Vagina (tissue), 2 donors: Measurements from ENCODE around the gene MYL3. TPM values are rescaled to one million over a fixed set of nuclear protein-coding genes. Genes with fewer than 3 reads are reported as not detected.

Experiments used
- DNase-seq, 2 donors: peaks; one replicate each; pipeline ENCODE4 v3.0.0-alpha.2; 2017; ENCODE audit errors: extremely low spot score in 2 of 2
- H3K27ac ChIP-seq: fragments of 200-600 bp; sonication (generic); one replicate; pipeline ENCODE4 v1.5.1; 2019
- H3K27me3 ChIP-seq: fragments of 200-600 bp; sonication (generic); one replicate; pipeline ENCODE4 v1.5.1; 2019
- H3K36me3 ChIP-seq, 2 donors: fragments of 200-600 bp; sonication (generic); one replicate each; pipeline ENCODE4 v1.5.1; 2017 to 2019
- H3K4me1 ChIP-seq: fragments of 200-600 bp; sonication (generic); one replicate; pipeline ENCODE4 v1.5.1; 2019
- H3K4me3 ChIP-seq, 2 donors: fragments of 200-600 bp; sonication (generic); 1 replicate in 1 of 2; 2 replicates in 1 of 2; pipeline ENCODE4 v1.5.1; 2016 to 2019
- H3K9me3 ChIP-seq: fragments of 200-600 bp; sonication (generic); one replicate; pipeline ENCODE4 v1.5.1; 2019
- CTCF ChIP-seq, 3 experiments: fragments of 450-650 bp in 2 of 3; fragments of 200-600 bp in 1 of 3; sonication (generic) in 1 of 3; IDR thresholded peaks; one replicate each; pipeline ENCODE4 v1.5.1; 2017 to 2019; ENCODE audit warnings: antibody characterized with exemption in 3 of 3, mild to moderate bottlenecking in 2 of 3, moderate library complexity in 2 of 3
- POLR2A ChIP-seq, 2 donors: fragments of 450-650 bp; IDR thresholded peaks; one replicate each; pipeline ENCODE4 v1.6.1; 2017; ENCODE audit warnings: antibody characterized with exemption in 2 of 2, mild to moderate bottlenecking in 2 of 2, moderate library complexity in 2 of 2
- POLR2AphosphoS5 ChIP-seq, 2 donors: sonication (generic); formaldehyde crosslinking; IDR thresholded peaks; one replicate each; pipeline ENCODE4 v1.9.0; 2017; ENCODE audit warnings: antibody characterized with exemption in 2 of 2, mild to moderate bottlenecking in 2 of 2, low read depth in 1 of 2; ENCODE audit not compliant: insufficient read depth in 1 of 2
- intact Hi-C: fragments of 100-400 bp; cut with DNase I; formaldehyde crosslinking; loops from one replicate; pipeline ENCODE4 v1.15.1; 2023
- total RNA-seq: library from RNA; depleted of rRNA; stranded (reverse); fragments of >200 nt; gene quantifications from one replicate; pipeline ENCODE4 v1.2.3, GENCODE V29; 2016

MYL3 gene
- total RNA-seq, 1 donor from 2014 or later, result not detected

- no peak for DNase-seq
- Histone ChIP-seq H3K36me3 (no peaks in the 10 kb centered on the region), H3K9me3 (no peaks in the 10 kb centered on the region), H3K27ac (no peak overlapping the region), H3K4me1 (peaks cover 19% of the 10 kb centered on the region), H3K4me3 (no peak overlapping the region), H3K27me3 (no peaks in the 10 kb centered on the region)
- intact Hi-C loops, result no loop called here
- TF ChIP-seq POLR2A (IDR thresholded peaks at IDR 0.05), result no peak
- TF ChIP-seq CTCF (IDR thresholded peaks at IDR 0.05), result no peak
- no peak for TF ChIP-seq POLR2AphosphoS5 (IDR thresholded peaks at IDR 0.05; ENCODE audit: insufficient read depth in 1 of 2, low read depth in 1 of 2)
These were observed 40.4 kb upstream of the MYL3 start for GRCh38 chr3:46903341-46904302.

- Histone ChIP-seq H3K4me3 (no peak overlapping the region), H3K36me3 (no peaks in the 10 kb centered on the region), H3K4me1 (peaks cover 23% of the 10 kb centered on the region), H3K27me3 (no peaks in the 10 kb centered on the region), H3K9me3 (no peaks in the 10 kb centered on the region), H3K27ac (no peak overlapping the region)
- TF ChIP-seq POLR2A (IDR thresholded peaks at IDR 0.05), result no peak
- no peak for TF ChIP-seq CTCF (IDR thresholded peaks at IDR 0.05)
- no peak for TF ChIP-seq POLR2AphosphoS5 (IDR thresholded peaks at IDR 0.05; ENCODE audit: insufficient read depth in 1 of 2, low read depth in 1 of 2)
- no peak for DNase-seq
- intact Hi-C loops, result no loop called here
These were observed 39.0 kb upstream of the MYL3 start for GRCh38 chr3:46902188-46902631.

- no peak overlapping the region for H3K27ac ChIP-seq
- H3K4me1 ChIP-seq, result peaks cover 23% of the 10 kb centered on the region
- H3K36me3 ChIP-seq, result no peaks in the 10 kb centered on the region
- no peaks in the 10 kb centered on the region for H3K9me3 ChIP-seq
- TF ChIP-seq POLR2A (IDR thresholded peaks at IDR 0.05), result no peak
- no peak for TF ChIP-seq POLR2AphosphoS5 (IDR thresholded peaks at IDR 0.05; ENCODE audit: insufficient read depth in 1 of 2, low read depth in 1 of 2)
- H3K4me3 ChIP-seq, result no peak overlapping the region
- no peak for DNase-seq
- H3K27me3 ChIP-seq, result no peaks in the 10 kb centered on the region
- intact Hi-C loops, result no loop called here
These were observed 38.4 kb upstream of the MYL3 start for GRCh38 chr3:46901591-46902187.

- intact Hi-C loops, result no loop called here
- H3K27ac ChIP-seq, result no peak overlapping the region
- no peak overlapping the region for H3K4me3 ChIP-seq
- H3K4me1 ChIP-seq, result peaks cover 23% of the 10 kb centered on the region
- no peak for DNase-seq
- no peaks in the 10 kb centered on the region for H3K9me3 ChIP-seq
- no peaks in the 10 kb centered on the region for H3K27me3 ChIP-seq
- H3K36me3 ChIP-seq, result no peaks in the 10 kb centered on the region
- TF ChIP-seq CTCF (IDR thresholded peaks at IDR 0.05), result no peak
- no peak for TF ChIP-seq POLR2A (IDR thresholded peaks at IDR 0.05)
- no peak for TF ChIP-seq POLR2AphosphoS5 (IDR thresholded peaks at IDR 0.05; ENCODE audit: insufficient read depth in 1 of 2, low read depth in 1 of 2)
These were observed 37.8 kb upstream of the MYL3 start for GRCh38 chr3:46901061-46901460.

- Histone ChIP-seq H3K36me3 (no peaks in the 10 kb centered on the region), H3K4me1 (peaks cover 23% of the 10 kb centered on the region), H3K27ac (no peak overlapping the region), H3K9me3 (no peaks in the 10 kb centered on the region), H3K27me3 (no peaks in the 10 kb centered on the region), H3K4me3 (no peak overlapping the region)
- TF ChIP-seq POLR2AphosphoS5 (IDR thresholded peaks at IDR 0.05; ENCODE audit: insufficient read depth in 1 of 2, low read depth in 1 of 2) (no peak), POLR2A (IDR thresholded peaks at IDR 0.05) (no peak), CTCF (IDR thresholded peaks at IDR 0.05) (no peak)
- DNase-seq, result no peak
- intact Hi-C loops, result no loop called here
These were observed 37.1 kb upstream of the MYL3 start for GRCh38 chr3:46900356-46900755.
